IMR-90 (cell line): ENCODE data around the gene SNX5.

Experiments used
- BHLHE40 ChIP-seq: fragments of 150-350 bp; IDR thresholded peaks from 2 replicates; pipeline ENCODE4 v1.6.1; 2016; ENCODE audit warnings: mild to moderate bottlenecking, low read depth, low read length
- CEBPB ChIP-seq: IDR thresholded peaks from 2 replicates; pipeline ENCODE4 v1.6.1; 2012; ENCODE audit warnings: low read depth, low read length, improper control_type of control experiment
- CTCF ChIP-seq: conservative IDR thresholded peaks from 2 replicates; pipeline ENCODE4 v1.5.1; 2012; ENCODE audit warnings: mild to moderate bottlenecking, low read depth, low read length, improper control_type of control experiment
- ELK1 ChIP-seq: fragments of 150-350 bp; IDR thresholded peaks from 2 replicates; pipeline ENCODE4 v1.6.1; 2016; ENCODE audit warnings: low read depth, mild to moderate bottlenecking, low read length, moderate library complexity, borderline replicate concordance
- FOS ChIP-seq: fragments of 150-350 bp; IDR thresholded peaks from 2 replicates; pipeline ENCODE4 v1.6.1; 2016; ENCODE audit warnings: low read depth, low read length
- MAZ ChIP-seq: IDR thresholded peaks from 2 replicates; pipeline ENCODE4 v1.6.1; 2012; ENCODE audit warnings: low read depth, mild to moderate bottlenecking, low read length, improper control_type of control experiment, moderate library complexity, borderline replicate concordance
- MXI1 ChIP-seq: IDR thresholded peaks from 2 replicates; pipeline ENCODE4 v1.6.1; 2012; ENCODE audit warnings: low read depth, mild to moderate bottlenecking, low read length, moderate library complexity, borderline replicate concordance
- POLR2A ChIP-seq: IDR thresholded peaks from 2 replicates; pipeline ENCODE4 v1.6.1; 2012; ENCODE audit warnings: mild to moderate bottlenecking, low read depth, low read length
- RAD21 ChIP-seq: IDR thresholded peaks from 2 replicates; pipeline ENCODE4 v1.6.1; 2012; ENCODE audit warnings: low read length, improper control_type of control experiment

GRCh38 chr20:18003897-18004296, 35.3 kb upstream of the SNX5 start:
- no peak for TF ChIP-seq CTCF
- TF ChIP-seq POLR2A: no peak
- TF ChIP-seq ELK1: no peak
- TF ChIP-seq BHLHE40: no peak
- no peak for TF ChIP-seq MXI1
- no peak for TF ChIP-seq FOS
- TF ChIP-seq CEBPB: no peak
- TF ChIP-seq RAD21: no peak
- no peak for TF ChIP-seq MAZ
